ENCODE results near the gene ANKUB1.

Gene ANKUB1

GRCh38 chr3:149771652-149772271 is 20.6 kb downstream of the ANKUB1 start:
- no peak overlapping the region for H3K4me3 ChIP-seq (ENCODE audit: low read length)
- H3K9ac ChIP-seq (ENCODE audit: low read length) = no peak overlapping the region
- H3K27ac ChIP-seq (ENCODE audit: low read depth, low read length) = no peak overlapping the region
- no peaks in the 10 kb centered on the region for H3K36me3 ChIP-seq (ENCODE audit: control insufficient read depth, insufficient read depth, low read length)
- no peaks in the 10 kb centered on the region for H3K4me1 ChIP-seq (ENCODE audit: control insufficient read depth, insufficient read depth, low read length)
- H3K27me3 ChIP-seq (ENCODE audit: control insufficient read depth, insufficient read depth, low read length) = no peaks in the 10 kb centered on the region

DNA sequence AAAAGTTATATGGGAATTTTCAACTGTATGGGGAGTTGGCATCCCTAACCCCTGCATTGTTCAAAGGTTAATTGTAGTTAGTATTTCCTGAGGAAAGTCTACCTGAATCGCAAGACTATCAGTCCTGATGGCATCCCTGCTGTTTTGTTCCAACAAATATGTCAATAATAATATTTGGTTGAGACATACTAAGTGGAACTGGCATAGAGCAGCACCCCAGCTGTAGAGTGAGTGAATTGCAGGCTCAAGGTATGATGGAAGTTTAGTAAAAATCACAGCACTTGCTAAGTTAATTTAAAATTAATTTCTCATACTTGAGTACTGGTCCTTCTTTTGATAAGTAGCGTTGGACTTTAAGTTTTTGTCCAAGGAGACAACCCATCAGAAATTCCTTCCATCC is 22.1 kb downstream of the ANKUB1 start:
- Histone ChIP-seq H3K27ac (ENCODE audit: low read depth, low read length) (no peak overlapping the region), H3K4me3 (ENCODE audit: low read length) (no peak overlapping the region), H3K4me1 (ENCODE audit: control insufficient read depth, insufficient read depth, low read length) (no peaks in the 10 kb centered on the region), H3K36me3 (ENCODE audit: control insufficient read depth, insufficient read depth, low read length) (no peaks in the 10 kb centered on the region), H3K9ac (ENCODE audit: low read length) (no peak overlapping the region), H3K27me3 (ENCODE audit: control insufficient read depth, insufficient read depth, low read length) (no peaks in the 10 kb centered on the region)

DNA sequence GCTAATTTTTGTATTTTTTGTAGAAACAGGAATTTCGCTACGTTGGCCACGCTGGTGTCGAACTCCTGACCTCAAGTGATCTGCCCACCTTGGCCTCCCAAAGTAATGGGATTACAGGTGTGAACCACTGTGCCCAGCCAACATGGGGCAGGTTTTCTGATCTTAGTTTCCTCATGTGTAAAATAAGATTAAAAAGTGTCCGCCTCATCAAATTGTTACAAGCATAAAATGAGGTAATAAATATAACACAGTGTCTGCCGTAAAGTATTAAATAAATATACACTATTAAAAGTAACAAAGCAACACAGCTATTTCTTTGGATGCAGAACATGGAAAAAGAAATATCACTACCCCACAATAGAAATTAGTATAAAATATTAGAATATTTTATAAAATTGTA is 23.6 kb downstream of the ANKUB1 start:
- no peaks in the 10 kb centered on the region for H3K27me3 ChIP-seq (ENCODE audit: control insufficient read depth, insufficient read depth, low read length)
- no peak overlapping the region for H3K4me3 ChIP-seq (ENCODE audit: low read length)
- no peak overlapping the region for H3K27ac ChIP-seq (ENCODE audit: low read depth, low read length)
- no peaks in the 10 kb centered on the region for H3K36me3 ChIP-seq (ENCODE audit: control insufficient read depth, insufficient read depth, low read length)
- no peak overlapping the region for H3K9ac ChIP-seq (ENCODE audit: low read length)
- no peaks in the 10 kb centered on the region for H3K4me1 ChIP-seq (ENCODE audit: control insufficient read depth, insufficient read depth, low read length)

DNA sequence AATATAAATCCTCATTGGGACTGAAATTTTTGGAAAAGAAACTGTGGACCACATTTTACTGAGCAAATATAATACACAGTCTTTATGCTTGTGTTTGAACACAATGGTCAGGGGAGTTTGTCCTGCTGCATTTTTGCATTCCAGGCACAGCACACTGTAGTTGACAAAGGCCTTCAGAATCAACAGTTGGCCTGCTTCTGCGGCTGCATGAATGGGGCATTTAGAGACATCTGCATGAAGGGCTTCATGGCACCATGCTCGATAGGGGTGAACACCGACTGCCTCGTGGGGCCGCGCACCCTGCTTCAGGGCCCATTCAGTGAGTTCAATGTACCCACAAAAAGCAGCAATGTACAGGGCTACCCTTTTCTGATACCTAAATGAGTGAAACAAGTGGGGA is 24.6 kb downstream of the ANKUB1 start:
- H3K27me3 ChIP-seq (ENCODE audit: control insufficient read depth, insufficient read depth, low read length) = no peaks in the 10 kb centered on the region
- H3K36me3 ChIP-seq (ENCODE audit: control insufficient read depth, insufficient read depth, low read length) = no peaks in the 10 kb centered on the region
- no peak overlapping the region for H3K4me3 ChIP-seq (ENCODE audit: low read length)
- no peaks in the 10 kb centered on the region for H3K4me1 ChIP-seq (ENCODE audit: control insufficient read depth, insufficient read depth, low read length)
- H3K9ac ChIP-seq (ENCODE audit: low read length) = no peak overlapping the region
- H3K27ac ChIP-seq (ENCODE audit: low read depth, low read length) = no peak overlapping the region

GRCh38 chr3:149765762-149766334 is 26.5 kb downstream of the ANKUB1 start:
- Histone ChIP-seq H3K27me3 (ENCODE audit: control insufficient read depth, insufficient read depth, low read length) (no peaks in the 10 kb centered on the region), H3K27ac (ENCODE audit: low read depth, low read length) (no peak overlapping the region), H3K36me3 (ENCODE audit: control insufficient read depth, insufficient read depth, low read length) (no peaks in the 10 kb centered on the region), H3K4me1 (ENCODE audit: control insufficient read depth, insufficient read depth, low read length) (no peaks in the 10 kb centered on the region), H3K9ac (ENCODE audit: low read length) (no peak overlapping the region), H3K4me3 (ENCODE audit: low read length) (no peak overlapping the region)

- no peak overlapping the region for H3K27ac ChIP-seq (ENCODE audit: low read depth, low read length)
- H3K4me1 ChIP-seq (ENCODE audit: control insufficient read depth, insufficient read depth, low read length) = no peaks in the 10 kb centered on the region
- no peak overlapping the region for H3K9ac ChIP-seq (ENCODE audit: low read length)
- H3K4me3 ChIP-seq (ENCODE audit: low read length) = no peak overlapping the region
- no peaks in the 10 kb centered on the region for H3K27me3 ChIP-seq (ENCODE audit: control insufficient read depth, insufficient read depth, low read length)
- no peaks in the 10 kb centered on the region for H3K36me3 ChIP-seq (ENCODE audit: control insufficient read depth, insufficient read depth, low read length)
These were observed 28.1 kb downstream of the ANKUB1 start for GRCh38 chr3:149764302-149764701.

DNA sequence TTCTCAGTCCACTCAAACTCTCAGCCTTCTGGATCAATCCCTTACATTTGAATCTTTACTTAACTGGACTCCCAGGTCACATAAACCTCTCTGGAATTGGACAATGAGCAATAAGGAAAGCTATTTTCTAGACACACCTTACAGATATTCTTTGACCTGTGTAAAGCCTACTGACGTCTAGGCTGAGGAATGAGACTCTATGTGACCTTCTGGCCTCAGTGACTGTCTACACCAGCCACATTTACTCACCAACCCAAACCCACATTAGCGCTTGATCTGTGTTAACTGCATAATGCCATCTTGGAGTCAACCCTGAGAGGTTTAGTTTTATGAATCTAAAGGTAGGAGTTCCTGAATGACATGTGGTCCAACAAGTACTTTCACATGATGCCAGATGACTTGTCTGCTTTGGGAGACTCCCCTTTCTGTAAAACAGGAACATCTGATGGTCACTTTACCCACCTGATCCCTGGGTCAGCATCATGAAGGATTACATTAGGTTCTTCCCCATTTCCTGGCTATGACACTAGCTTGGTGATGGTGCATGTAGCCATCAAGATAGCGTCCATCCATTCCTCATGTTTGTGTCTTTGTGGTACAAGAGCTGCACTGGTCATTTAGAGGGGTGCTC is 28.7 kb downstream of the ANKUB1 start:
- no peaks in the 10 kb centered on the region for H3K36me3 ChIP-seq (ENCODE audit: control insufficient read depth, insufficient read depth, low read length)
- no peak overlapping the region for H3K4me3 ChIP-seq (ENCODE audit: low read length)
- no peak overlapping the region for H3K27ac ChIP-seq (ENCODE audit: low read depth, low read length)
- no peaks in the 10 kb centered on the region for H3K27me3 ChIP-seq (ENCODE audit: control insufficient read depth, insufficient read depth, low read length)
- no peak overlapping the region for H3K9ac ChIP-seq (ENCODE audit: low read length)
- H3K4me1 ChIP-seq (ENCODE audit: control insufficient read depth, insufficient read depth, low read length) = no peaks in the 10 kb centered on the region

- Histone ChIP-seq H3K9ac (ENCODE audit: low read length) (no peak overlapping the region), H3K36me3 (ENCODE audit: control insufficient read depth, insufficient read depth, low read length) (no peaks in the 10 kb centered on the region), H3K4me3 (ENCODE audit: low read length) (no peak overlapping the region), H3K27me3 (ENCODE audit: control insufficient read depth, insufficient read depth, low read length) (no peaks in the 10 kb centered on the region), H3K27ac (ENCODE audit: low read depth, low read length) (no peak overlapping the region), H3K4me1 (ENCODE audit: control insufficient read depth, insufficient read depth, low read length) (no peaks in the 10 kb centered on the region)
These were observed 38.6 kb downstream of the ANKUB1 start for GRCh38 chr3:149753717-149754116.

- no peaks in the 10 kb centered on the region for H3K36me3 ChIP-seq (ENCODE audit: control insufficient read depth, insufficient read depth, low read length)
- H3K4me1 ChIP-seq (ENCODE audit: control insufficient read depth, insufficient read depth, low read length) = no peaks in the 10 kb centered on the region
- H3K27ac ChIP-seq (ENCODE audit: low read depth, low read length) = peak overlapping the region; percentile 79
- H3K9ac ChIP-seq (ENCODE audit: low read length) = no peak overlapping the region
- H3K4me3 ChIP-seq (ENCODE audit: low read length) = peak overlapping the region; percentile 96
- H3K27me3 ChIP-seq (ENCODE audit: control insufficient read depth, insufficient read depth, low read length) = no peaks in the 10 kb centered on the region
These were observed 39.6 kb downstream of the ANKUB1 start for GRCh38 chr3:149752788-149753136.

GRCh38 chr3:149752051-149752787 is 40.1 kb downstream of the ANKUB1 start, which contains the start of gene COMMD2:
TSS of gene COMMD2 (minus strand) at chr3:149752489. CDS start at chr3:149752444, 45 bp downstream.
- H3K36me3 ChIP-seq (ENCODE audit: control insufficient read depth, insufficient read depth, low read length) = no peaks in the 10 kb centered on the region
- H3K9ac ChIP-seq (ENCODE audit: low read length) = peak within 1 kb of the TSS; percentile 64
- H3K27ac ChIP-seq (ENCODE audit: low read depth, low read length) = peak within 1 kb of the TSS; percentile 79
- peak within 1 kb of the TSS; percentile 96 for H3K4me3 ChIP-seq (ENCODE audit: low read length)
- no peaks in the 10 kb centered on the region for H3K27me3 ChIP-seq (ENCODE audit: control insufficient read depth, insufficient read depth, low read length)
- H3K4me1 ChIP-seq (ENCODE audit: control insufficient read depth, insufficient read depth, low read length) = no peaks in the 10 kb centered on the region

DNA sequence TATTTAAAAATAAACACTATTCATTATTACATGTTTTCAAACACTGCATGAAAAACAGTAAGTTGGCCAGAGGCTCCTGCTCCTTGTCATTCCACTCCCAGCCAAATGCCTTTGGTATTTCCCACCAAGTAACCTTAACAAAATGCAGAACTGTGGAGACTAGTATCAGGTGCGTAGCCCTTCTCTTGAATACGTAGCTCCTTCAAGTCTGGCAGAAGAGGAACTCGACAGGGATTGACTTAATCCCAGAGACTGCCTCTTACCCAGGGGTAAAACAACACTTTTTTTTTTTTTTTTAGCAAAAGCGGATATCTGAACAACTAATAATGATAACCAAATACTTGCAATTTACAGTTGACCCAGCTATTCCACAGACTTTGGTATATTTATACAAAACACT is 40.8 kb downstream of the ANKUB1 start:
- Histone ChIP-seq H3K4me1 (ENCODE audit: control insufficient read depth, insufficient read depth, low read length) (no peaks in the 10 kb centered on the region), H3K4me3 (ENCODE audit: low read length) (peak overlapping the region; percentile 96), H3K27me3 (ENCODE audit: control insufficient read depth, insufficient read depth, low read length) (no peaks in the 10 kb centered on the region), H3K36me3 (ENCODE audit: control insufficient read depth, insufficient read depth, low read length) (no peaks in the 10 kb centered on the region), H3K9ac (ENCODE audit: low read length) (no peak overlapping the region), H3K27ac (ENCODE audit: low read depth, low read length) (peak overlapping the region; percentile 79)

DNA sequence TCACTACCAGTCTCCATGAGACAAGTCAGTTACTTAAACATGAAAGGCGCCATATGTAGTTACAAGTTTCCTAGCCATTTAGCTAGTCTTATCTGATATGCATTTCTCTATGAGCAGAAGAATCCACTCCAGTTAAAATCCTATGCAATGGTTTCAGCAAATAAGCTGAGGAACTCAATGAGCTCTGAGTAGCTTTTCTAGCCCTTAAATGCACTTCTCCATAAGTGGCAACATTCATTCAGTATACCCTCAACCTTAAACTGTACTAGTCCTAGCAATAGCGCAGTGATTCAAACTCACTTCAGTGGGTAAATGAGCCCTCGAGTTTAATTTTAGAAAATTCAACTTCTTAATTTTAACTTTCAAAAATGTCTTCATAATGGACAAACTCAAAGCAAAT is 47.7 kb downstream of the ANKUB1 start:
- Histone ChIP-seq H3K4me1 (ENCODE audit: control insufficient read depth, insufficient read depth, low read length) (no peaks in the 10 kb centered on the region), H3K27me3 (ENCODE audit: control insufficient read depth, insufficient read depth, low read length) (no peaks in the 10 kb centered on the region), H3K36me3 (ENCODE audit: control insufficient read depth, insufficient read depth, low read length) (peaks cover 2% of the 10 kb centered on the region), H3K27ac (ENCODE audit: low read depth, low read length) (no peak overlapping the region), H3K4me3 (ENCODE audit: low read length) (no peak overlapping the region), H3K9ac (ENCODE audit: low read length) (no peak overlapping the region)
